Stimulated activated CD4-positive, alpha-beta T cell treated with anti-CD3 and anti-CD28 coated beads, Interleukin-4, amount 100 ng/mL, for 4 hours (primary cell): ENCODE results near the gene ACAN.

Source experiments
- DNase-seq, 2 experiments: peaks; one replicate each; pipeline ENCODE4 v3.0.0-alpha.2; 2020

The ACAN gene

DNA sequence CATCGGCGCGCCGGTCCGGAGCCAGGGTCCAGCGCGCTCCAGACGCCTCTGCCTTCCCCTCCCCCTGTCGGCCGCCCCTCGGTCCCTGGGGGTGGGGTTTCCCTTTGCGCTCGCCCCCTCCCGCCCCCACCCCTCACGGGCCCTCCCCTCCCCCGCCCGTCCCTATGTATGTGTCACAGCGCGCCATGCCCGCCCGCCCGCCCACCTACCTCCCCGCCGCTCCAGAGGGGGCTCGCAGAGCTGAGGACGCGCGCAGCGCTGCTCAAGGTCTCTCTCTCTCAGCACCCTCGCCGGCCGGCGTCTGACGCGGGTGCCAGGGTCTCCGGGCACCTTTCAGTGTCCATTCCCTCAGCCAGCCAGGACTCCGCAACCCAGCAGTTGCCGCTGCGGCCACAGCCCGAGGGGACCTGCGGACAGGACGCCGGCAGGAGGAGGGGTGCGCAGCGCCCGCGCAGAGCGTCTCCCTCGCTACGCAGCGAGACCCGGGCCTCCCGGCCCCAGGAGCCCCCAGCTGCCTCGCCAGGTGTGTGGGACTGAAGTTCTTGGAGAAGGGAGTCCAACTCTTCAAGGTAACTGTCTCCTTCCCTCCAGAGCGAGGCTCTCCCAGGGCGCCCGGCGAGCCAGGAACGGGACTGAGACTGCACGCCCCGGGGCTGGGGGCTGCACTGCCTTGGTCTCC is at the start of gene ACAN:
Gene ACAN, plus strand, starts transcription at position 196 of the 679 bp plus-strand sequence. CDS start 32,771 bp downstream, outside the sequence.
- DNase-seq, result no peak

DNA sequence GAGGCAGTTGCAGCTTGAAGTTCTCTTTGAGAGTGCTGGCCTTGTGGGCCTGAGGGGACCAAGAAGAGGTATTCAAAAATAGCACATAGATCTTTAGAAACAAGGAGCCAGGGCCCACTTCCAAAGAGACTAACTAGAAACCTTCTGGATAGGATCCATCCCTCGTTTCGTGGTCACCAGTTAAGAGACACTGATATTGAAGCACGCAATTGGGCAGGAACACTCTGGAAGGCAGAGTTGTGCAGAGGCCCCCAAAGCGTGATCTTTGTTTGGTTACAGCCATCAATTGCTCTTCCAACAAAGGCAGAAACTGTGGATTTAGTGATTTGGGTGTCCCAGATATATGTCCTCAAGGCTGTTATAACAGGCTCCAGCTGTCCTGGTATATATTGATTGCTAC is 46.7 kb upstream of the ACAN start:
- DNase-seq, result no peak

DNA sequence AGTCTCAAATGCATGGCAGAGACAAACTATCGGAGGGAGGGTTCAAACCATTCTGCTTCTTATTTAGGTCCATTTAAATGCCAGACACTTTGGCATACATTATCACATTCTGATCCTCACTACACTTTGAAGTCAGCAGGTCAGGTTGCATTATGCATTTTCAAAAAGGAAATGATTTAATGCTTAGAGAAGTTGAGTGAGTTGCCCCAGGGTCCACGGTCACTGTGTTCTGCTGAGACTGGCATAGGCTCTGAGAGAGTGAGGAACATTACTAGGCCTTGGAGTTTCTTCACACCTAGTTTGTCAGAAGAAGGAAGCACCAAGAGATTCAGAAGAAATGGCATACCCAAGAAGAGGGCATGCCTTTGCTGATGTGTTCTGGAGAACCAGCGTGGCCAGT is 46.3 kb upstream of the ACAN start:
- DNase-seq, result no peak

DNA sequence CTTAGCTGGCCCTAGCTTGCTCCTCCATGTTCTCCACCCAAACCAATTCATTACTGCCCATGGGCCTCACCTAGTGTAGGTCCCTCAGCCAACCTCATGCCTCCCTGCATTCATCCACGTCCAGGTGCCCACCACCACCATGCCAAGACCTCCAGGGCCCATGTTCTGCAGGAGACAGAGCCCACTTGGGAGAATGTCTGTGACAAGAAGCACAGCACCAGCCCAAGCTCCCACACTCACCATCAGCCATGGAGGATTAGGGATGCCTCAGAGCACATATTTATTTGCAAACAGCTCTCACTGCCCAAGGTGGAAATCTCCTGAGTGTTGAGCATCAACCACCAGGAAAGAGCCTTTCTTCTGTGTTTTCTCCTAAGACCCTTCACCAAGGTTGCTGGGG is 43.4 kb upstream of the ACAN start:
- no peak for DNase-seq

DNA sequence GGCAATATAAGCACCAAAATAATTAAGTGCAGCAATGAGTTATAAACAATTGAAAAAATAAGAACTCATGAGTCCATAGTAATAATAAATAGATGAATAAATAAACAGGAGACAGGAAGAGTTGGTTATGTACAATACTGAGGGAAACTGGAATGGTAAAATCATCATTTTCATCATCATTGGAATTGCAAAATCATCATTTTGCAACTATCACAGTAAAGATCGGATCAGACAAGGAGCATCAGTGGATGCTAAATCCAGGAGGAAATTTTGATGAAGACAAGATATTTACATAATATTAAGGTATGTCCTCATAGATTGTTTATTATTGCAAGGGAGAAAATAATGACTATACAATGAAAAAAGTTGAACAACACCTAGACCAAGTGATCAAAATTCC is 38.8 kb upstream of the ACAN start:
- DNase-seq, result no peak

DNA sequence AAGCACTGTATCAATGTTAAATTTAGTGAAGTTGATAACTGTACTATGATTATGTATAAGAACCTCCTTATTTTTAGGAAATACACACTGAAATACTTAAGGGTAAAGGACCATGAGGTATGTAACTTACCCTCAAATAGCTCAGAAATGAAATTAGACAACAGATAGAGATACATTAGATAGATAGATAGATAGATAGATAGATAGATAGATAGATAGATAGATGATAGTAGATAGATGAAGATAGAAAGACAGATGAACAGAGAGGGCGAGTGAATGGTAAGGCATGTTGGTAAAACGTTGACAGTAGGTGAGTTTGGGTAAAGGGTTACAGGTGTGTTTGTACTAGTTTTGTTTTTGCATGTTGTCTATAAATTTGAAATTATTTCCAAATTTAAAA is 38.0 kb upstream of the ACAN start:
- DNase-seq, result no peak

DNA sequence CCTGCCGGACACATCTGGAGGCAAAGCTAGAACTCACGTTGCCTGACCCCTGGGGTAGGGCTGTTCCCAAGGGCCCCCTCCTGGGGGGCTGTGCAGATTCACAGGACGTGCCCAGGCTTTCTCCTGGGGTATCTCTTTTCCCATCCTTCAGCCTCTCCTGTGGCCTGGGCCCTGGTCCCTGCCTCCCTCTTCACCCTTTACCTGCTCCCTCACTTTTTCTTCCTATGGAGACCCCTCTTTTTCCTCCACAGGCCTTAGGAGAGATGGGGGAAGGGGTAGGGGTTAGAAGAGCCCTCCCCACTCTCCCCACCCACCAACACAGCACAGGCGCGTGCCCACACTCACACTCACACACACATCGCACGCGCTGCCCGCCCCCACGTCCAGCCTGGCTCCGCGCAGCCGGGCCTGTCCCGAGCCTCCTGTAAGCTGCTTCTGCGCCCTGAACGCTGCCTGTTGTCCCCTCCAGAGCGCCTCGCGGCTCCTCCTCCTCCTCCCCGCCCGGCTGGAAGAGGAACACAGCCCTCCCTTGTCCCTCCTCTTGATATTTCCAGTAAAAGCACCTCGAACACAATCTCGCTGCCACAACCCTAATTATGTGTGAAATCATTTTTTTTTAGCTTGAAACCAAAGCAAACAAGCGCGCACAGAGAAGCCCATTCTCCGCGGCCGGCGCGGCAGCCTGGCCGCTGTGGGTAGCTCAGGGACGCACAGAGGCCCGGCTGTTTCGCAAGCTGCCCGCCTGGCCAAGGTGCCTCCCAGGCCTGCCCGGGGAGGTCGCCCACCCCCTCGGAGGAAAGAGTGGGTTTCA is 33.9 kb upstream of the ACAN start:
- DNase-seq, result no peak

DNA sequence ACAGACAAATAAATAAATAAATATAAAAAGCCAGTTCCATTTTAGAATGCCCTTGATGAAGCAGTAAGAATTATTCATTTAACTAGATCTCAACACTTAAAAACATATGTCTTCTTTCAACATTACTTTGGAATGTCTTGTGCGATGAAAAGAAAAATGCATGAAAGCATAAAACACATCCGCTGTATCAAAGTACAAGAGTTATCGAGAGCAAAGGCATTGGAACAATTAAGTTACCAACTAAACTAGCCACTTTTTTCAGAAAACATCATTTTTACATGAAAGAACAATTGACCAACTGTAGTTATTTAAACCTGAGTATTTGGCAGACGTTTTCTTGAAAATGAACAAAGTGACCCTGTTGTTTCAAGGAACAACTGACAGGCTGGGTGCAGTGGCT is 27.5 kb upstream of the ACAN start:
- no peak for DNase-seq

DNA sequence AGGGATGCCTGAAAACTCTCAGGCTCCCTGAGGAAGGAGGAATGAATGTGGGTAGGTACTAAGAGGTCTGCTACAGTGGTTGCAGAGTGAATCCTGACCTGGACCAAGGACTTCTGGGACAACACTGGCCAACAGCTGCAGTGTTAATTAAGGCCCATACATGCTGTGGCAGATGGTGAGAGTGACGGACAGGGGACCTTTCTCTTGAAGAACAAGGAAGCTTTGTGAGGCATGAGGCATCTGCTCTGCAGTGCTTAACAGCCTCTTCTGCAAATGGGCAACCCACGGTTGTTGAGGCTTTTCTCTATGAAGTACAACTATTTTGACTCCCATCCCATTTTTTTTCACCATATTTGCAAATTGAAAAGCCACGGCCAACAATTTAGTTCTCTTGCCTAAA is 26.6 kb upstream of the ACAN start:
- no peak for DNase-seq

DNA sequence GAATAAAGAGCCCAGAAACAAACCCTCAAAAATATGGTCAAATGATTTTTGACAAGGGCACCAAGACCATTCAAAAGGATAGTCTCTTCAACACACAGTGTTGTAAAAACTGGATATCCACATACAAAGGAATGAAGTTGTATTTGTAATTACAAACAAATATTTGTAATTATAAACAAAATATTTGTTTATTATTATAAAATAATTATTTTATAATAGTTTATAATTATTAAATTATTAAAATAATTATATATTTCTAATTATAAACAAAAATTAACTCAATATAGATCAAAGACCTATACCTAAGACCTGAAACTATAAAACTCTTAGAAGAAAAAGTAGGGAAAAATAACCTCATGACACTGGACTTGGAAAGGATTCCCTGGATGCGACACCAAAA is 23.3 kb upstream of the ACAN start:
- DNase-seq, result no peak

DNA sequence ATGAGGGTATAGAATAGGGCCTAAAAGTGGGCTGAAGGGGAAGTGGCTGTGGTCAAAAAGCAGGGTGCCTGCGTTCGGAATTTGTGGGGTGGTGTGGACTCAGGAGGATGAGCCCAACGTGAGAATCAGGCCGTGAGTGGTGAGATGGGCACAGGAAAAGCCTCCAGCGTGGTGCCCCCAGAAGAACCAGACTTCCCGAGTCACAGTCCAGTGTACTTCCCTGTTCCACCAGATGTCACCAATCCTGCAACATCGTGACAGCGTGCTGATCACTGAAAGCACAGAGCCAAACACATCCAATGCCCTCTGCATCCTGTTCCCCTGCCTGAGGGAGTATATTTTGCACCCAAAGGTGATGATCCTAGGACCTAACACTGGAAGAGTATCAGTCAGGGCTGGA is 20.8 kb upstream of the ACAN start:
- DNase-seq, result no peak

DNA sequence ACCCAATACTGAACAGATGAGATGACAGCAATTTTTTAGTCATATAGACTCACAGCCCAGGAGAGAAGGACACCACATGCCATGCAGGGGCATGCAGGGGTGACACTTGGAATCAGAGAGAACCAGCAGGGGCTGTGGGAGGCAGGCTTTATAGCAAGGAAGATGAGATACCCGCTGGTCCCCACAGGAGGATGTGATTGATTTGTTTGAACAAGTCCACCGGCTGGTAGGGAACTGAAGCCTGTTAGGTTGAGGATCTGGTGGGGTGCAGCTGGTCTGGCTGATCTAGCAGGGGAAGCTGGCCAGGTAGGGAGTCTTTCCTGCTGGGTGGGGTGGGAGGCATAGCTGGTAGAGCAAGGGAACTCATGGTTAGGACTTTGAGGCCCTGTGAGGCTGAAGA is 18.0 kb upstream of the ACAN start:
- DNase-seq, result no peak

DNA sequence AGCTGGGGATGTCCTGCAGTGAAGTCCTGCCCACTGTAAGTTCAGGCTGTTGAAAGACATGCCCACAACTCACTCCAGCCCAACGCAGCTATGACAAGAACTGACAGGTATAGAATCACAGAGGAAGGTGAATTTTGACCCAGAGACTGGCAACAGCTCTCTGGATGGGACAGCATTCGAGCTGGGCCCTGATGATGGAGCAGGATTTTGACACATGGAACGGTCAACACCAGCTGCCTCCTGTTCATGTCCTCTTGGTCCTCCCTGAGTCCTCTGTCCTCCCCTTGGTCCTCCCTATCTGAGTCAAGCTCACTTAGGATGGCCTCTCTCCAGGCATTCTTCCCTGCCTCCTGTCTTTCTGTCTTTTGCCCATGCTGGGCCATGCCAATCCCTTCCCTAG is 15.2 kb upstream of the ACAN start:
- no peak for DNase-seq

DNA sequence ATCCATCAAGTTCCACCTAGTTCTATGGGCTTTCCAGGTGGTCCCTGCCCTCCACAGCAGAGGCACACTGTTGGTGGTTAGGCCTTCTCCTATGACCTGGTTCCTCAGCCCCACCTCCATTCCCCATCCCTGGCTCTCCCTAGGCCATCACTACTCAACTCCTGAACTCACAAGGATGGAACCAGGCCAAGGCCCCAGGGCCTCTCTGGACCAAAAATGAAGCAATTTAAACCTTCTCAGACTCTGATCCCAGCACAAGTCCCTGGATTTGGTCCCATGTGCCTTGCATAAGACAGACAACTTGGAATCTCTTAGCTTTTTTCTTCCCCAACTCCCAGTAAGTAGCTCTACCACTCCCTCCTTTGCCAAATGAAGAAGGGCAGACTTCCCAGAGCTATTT is 14.4 kb upstream of the ACAN start:
- DNase-seq, result no peak

DNA sequence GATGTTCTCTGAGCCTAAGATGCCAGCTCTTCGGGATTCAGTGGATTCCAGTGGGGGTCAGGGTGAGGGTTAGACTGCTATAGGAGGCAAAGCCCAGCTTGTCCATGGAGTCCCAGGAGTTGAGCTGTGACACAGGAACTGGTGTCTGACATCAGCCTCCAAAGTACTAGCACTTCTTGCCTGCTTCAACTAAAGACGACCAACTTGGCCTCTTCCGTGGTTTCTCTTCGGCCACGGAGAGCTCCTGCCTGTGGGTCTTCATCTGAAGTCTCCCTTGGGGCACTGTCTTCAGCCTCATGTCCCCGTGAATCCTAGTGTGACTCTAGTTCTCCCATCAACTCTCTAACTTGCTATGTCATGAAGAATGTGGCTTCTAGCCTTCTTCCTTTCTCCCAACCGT is 12.8 kb upstream of the ACAN start:
- no peak for DNase-seq

DNA sequence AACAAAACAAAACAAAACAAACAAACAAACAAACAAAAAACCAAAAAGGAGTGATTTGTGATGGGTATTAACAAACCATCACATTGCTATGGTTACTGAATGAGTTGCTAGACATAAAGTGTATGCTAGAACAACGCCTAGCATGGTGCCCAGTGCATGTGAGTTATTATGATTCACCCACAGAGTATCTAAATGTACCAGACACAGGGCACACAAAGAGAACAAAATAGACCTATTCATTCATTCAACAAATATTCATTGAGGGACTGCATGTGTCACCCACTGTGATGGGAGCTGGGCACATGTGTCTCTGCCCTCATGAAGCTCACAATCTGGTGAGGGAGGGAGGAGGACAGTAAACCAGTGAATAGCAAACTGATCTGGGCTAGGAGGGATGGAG is 11.6 kb upstream of the ACAN start:
- no peak for DNase-seq

DNA sequence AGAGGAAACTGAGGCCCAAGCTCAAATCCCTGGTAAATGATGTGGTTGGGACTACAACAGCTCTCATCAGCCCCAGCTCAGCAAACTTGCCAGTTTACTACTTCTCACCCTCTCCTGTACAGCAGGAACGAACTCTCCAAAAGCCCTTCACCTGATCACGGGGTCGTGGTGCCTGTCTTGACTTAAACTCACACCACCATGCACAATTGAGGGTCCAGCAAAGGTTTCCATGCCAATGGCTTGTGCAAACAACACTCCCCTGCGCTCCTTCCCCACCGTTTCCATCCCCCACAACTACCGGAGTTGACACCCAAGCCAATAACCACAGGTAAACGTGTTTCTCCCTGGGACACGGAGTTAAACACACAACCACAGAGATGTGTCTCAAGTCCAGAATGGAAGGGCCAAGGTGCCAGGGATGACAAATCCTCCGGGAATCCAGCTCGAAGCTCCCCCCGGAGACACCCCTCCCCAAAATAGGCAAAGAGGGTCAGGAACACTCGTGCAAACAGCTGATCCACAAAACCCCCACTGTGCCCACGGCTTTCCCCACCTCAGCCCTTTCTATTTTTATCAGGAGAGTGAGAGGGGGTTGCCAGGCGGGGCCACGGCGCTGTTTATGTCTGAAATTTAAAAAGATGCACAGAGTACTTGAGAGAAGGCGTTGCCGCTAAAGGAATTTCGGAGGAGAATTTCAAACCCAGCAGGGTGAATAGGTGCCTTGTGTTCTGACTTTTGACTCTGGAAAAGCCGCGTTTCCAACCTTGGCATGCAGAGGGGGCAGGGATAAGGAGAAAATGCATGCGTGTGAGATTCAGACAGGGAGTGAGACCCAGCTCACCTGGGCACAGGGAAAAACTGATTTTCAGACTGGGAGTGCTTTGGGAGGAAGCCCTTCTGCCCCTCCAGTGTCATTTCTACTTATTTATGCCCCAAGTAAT is 10.6 kb upstream of the ACAN start:
- DNase-seq, result no peak

DNA sequence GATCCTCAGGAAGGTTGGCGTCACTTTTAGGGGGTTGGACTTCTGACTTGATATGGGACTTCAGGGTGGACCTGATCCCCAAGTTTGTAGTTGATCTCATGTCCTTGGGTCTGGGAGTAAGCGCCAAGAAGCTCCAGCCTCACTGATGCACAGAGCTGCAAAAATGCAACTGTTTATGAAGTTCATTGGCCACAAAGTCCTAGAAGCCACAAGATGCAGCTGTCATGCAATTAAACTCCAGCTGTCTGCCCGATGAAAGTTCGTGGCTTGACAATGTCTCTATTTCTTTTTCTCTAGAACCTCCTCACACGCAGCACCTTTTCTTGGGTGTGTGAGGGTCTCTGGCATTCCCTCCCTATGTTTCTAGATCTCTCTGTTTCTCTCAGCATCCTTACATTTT is 9.2 kb upstream of the ACAN start:
- no peak for DNase-seq

DNA sequence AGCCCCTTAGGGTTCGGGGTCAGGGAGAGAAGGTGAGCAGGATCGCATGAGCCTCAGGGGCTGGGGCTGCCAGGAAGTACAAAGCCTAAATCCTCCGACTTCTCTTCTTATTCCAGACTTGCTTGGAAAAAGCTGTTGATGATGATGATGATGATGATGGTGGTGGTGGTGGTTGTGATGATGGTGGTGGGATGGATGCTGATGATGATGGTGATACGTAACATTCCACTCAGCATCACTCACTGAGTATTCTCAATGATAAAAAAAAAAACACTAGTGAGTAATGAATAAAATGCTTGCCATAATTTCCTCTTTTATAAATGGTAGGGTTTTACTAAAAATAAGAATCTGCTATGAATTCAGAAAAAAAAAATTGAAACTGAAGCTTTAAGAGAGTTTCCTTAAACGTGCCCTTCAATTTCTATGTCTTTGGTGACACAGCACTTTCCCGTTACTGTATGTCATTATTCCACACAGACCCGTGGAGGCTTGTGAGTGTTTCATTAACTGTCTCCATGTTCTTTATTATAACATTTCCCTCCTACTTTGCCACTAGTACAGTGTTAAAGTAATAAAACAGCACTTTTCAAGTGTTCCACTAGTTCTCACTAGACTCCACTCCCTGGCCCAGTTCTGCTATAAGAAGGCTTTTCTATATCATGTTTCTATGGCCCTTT is 5.4 kb upstream of the ACAN start:
- no peak for DNase-seq

DNA sequence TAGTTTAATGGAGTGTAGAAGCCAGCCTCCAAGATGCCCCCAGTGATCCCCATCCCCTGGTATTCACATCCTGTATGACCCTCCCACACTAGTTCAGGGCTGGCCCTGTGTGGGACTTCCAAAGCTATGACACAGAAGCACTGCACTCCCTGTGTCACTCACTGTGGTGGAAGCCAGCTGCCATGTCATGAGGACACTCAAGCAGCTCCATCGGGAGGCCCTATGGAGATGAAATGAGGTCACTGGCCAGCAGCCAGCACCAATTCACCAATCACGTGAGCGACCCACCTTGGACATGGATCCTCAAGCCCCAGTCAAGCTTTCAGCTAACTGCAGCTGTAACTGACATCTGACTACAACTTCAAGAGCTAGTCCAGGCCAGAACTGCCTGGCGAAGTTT is 3.9 kb upstream of the ACAN start:
- DNase-seq, result no peak

DNA sequence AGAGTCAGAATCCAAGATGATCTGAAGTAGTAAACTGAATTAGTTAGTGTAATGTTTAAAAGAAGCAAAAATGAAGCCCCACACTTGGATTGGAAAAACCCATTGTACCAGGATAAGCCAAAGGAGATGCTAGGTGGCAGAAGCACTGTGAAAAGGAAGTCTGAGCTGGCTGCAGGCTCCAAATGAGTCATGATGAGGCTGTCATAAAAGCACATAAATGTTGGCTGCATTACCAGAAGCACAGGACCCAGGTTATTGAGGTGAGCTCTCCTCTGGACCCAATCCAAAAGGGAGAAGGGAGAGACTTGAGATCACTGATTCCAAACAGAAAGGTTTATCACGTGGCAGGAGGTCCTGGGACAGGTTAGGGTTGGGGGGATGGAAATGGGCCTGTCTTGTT is 3.2 kb upstream of the ACAN start:
- DNase-seq, result no peak

DNA sequence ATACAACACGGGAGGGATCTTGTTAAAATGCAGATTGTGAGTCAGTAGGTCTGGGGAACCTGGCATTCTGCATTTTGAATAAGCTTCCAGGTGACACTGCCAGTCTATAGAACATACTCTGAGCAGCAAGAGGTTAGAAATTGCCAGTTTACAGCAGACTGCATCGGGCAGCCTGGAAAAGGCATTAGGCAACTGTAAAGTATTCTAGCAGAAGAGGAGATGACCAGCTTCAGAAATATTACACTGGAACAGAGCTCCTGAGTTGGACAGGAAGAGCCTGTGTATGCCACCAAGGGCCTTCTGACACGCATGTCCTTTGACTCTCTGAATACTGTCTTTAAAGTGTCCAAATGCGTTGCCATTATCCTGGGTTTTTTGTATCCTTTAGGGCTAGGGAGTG is 2.5 kb upstream of the ACAN start:
- no peak for DNase-seq
